ENCODE results near the gene RPTOR. TPM values are rescaled to one million over a fixed set of nuclear protein-coding genes. Genes with fewer than 3 reads are reported as not detected.

RPTOR gene
- total RNA-seq, 1 donor from 2014 or later = 21.8 TPM

- H3K36me3 ChIP-seq = peaks cover 29% of the 10 kb centered on the region
- H3K27ac ChIP-seq (replicated peaks) = no peak overlapping the region
- no peaks in the 10 kb centered on the region for H3K9me3 ChIP-seq (replicated peaks)
- intact Hi-C loops (cut with micrococcal nuclease) = no loop called here
- TF ChIP-seq, protein P1, sequence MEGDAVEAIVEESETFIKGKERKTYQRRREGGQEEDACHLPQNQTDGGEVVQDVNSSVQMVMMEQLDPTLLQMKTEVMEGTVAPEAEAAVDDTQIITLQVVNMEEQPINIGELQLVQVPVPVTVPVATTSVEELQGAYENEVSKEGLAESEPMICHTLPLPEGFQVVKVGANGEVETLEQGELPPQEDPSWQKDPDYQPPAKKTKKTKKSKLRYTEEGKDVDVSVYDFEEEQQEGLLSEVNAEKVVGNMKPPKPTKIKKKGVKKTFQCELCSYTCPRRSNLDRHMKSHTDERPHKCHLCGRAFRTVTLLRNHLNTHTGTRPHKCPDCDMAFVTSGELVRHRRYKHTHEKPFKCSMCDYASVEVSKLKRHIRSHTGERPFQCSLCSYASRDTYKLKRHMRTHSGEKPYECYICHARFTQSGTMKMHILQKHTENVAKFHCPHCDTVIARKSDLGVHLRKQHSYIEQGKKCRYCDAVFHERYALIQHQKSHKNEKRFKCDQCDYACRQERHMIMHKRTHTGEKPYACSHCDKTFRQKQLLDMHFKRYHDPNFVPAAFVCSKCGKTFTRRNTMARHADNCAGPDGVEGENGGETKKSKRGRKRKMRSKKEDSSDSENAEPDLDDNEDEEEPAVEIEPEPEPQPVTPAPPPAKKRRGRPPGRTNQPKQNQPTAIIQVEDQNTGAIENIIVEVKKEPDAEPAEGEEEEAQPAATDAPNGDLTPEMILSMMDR (IDR thresholded peaks at IDR 0.05; ENCODE audit: borderline replicate concordance) = no peak
- H3K4me3 ChIP-seq = no peak overlapping the region
- peaks cover 34% of the 10 kb centered on the region for H3K4me1 ChIP-seq
- DNase-seq = no peak
- no peaks in the 10 kb centered on the region for H3K27me3 ChIP-seq (ENCODE audit: low read depth)
Measured at GRCh38 chr17:80876950-80877728, 332.5 kb downstream of the RPTOR start.

DNA sequence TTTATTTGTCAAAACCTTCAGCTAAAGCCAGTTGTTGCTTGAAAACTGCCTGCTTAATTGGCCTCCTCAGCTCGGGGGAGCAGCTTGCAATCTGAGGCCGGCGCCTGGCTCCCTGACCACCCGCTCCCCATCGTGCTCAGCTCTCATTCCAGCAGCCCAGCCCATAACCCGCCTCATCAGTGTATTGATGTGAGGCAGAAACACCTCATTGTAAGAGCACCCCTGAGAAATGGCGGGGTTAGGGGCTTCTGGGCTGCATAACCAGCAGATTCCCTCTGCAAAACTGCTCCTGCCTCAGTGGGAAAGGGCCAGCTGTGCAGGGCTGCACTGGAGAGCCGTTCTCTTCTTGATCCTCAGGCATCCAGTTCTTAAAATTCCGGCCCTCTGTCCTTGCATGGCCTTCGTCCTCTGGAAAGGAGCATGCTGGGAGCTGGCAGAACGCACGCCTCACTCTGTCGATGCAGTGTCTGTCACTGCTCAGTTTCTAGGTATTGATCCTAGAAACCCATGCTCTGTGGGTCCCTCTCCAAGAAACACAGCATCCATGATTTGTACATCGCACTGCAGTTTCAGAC is 333.2 kb downstream of the RPTOR start:
- TF ChIP-seq, protein P1 (IDR thresholded peaks at IDR 0.05; ENCODE audit: borderline replicate concordance) = no peak
- intact Hi-C loops (cut with micrococcal nuclease) = no loop called here
- Histone ChIP-seq H3K4me1 (peaks cover 27% of the 10 kb centered on the region), H3K36me3 (peaks cover 36% of the 10 kb centered on the region), H3K27me3 (ENCODE audit: low read depth) (no peaks in the 10 kb centered on the region), H3K4me3 (no peak overlapping the region), H3K9me3 (replicated peaks) (no peaks in the 10 kb centered on the region), H3K27ac (replicated peaks) (no peak overlapping the region)
- DNase-seq = peak; percentile 14

DNA sequence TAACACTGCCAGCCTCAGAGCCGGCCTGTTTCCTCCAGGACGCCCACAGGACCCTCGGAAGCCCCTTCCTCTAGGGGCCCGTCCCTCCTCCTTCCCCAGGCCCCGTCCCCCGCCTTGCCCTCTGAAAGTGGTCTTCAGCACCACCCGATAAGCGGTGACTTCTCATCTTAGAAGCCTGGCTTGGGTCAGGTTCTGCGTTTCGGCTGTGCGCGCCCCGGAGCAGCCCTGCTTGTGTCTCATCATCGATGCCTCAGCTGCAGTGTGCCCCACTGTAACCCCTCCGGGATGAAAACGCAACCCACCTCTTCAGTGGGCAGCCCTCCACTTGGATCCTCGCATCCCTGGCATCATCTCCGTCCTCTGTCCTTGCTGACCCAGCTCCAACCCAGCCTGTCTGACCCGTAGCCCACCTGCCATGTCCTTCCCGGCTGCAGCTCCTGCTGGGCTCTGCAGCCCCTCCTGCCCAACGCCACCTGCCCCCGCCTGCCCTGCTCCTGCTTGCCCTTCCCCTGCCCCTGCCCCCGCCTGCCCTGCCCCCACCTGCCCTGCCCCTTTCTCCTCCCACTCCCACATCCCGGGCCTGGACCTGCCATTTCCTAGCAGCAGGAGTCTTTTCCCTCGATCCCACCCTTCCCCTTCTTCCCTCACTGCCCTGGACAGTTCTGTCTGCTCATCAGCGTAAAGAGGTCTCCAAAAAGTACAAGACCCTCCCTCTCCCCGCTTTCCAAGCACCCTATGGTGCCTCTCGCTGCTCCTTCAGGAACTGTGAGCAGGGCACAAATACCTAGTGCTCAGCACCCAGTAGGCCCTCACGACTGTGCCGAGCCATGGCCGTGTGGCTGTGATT is 334.5 kb downstream of the RPTOR start:
- Histone ChIP-seq H3K4me1 (peaks cover 15% of the 10 kb centered on the region), H3K27me3 (ENCODE audit: low read depth) (no peaks in the 10 kb centered on the region), H3K27ac (replicated peaks) (no peak overlapping the region), H3K4me3 (no peak overlapping the region), H3K36me3 (peaks cover 49% of the 10 kb centered on the region), H3K9me3 (replicated peaks) (no peaks in the 10 kb centered on the region)
- peak; percentile 7 for DNase-seq
- intact Hi-C loops (cut with micrococcal nuclease) = no loop called here
- TF ChIP-seq, protein P1 (IDR thresholded peaks at IDR 0.05; ENCODE audit: borderline replicate concordance) = no peak

DNA sequence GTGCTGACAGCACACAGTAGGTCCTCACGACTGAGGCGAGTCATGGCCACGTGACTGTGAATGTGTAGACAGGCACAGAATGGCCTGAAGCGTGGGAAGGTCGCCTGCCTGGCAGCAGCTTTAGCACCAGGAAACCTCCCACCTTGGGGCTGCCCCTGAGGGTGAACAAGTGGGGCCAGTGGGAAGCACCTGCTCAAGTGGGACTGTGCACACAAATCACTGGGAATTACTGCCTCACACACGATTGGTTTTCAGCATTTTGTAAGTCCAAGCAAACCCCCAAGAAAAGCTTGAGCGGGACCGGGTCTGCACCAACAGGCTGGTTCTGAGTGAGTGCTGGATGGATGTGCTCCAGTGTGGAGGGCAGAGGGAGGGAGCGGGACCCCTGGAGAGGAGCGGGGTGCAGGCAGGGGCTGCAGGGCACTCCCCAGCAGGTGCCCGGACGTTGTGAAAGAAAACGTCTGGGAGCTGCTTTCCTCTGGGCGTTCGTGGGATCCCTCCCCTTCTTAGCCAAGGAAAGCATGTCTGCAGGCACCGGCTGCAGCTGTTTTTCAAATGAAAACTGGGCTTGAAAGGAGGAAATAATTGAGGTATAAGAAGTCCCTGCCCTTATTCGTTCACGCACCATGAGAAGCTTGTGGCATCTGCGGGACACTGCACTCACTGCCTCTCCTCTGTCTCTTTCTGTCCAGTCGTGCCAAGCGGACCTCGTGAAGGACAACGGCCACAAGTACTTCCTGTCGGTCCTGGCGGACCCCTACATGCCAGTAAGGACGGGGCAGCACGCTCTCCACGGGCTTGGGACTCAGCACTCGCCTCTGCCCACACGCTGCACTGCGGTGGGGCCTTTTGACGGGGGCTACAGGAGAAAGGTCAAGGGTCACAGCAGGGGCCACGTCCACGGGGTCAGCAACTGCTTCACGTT is 335.3 kb downstream of the RPTOR start:
- Histone ChIP-seq H3K4me1 (peaks cover 13% of the 10 kb centered on the region), H3K9me3 (replicated peaks) (no peaks in the 10 kb centered on the region), H3K36me3 (peaks cover 53% of the 10 kb centered on the region), H3K27ac (replicated peaks) (no peak overlapping the region), H3K27me3 (ENCODE audit: low read depth) (no peaks in the 10 kb centered on the region), H3K4me3 (no peak overlapping the region)
- intact Hi-C loops (cut with micrococcal nuclease) = no loop called here
- peak; percentile 7 for DNase-seq
- TF ChIP-seq, protein P1 (IDR thresholded peaks at IDR 0.05; ENCODE audit: borderline replicate concordance) = no peak

DNA sequence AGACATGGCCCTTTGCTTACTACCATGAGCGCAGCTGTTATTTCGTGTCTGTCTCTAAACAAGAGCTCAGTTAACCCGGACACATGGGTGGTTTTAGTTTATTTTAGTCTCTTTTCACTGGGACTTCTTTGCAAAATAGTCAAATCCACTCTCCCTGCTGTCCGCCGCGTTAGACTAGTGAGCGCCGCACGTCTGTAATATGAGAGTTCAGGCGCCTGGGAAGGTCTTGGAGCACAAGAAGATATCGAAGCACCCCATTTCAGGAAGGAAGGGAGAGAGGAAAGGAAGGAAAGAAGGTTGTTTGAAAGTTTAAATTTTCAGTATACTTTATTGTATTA is 336.0 kb downstream of the RPTOR start:
- intact Hi-C loops (cut with micrococcal nuclease) = no loop called here
- H3K9me3 ChIP-seq (replicated peaks) = no peaks in the 10 kb centered on the region
- DNase-seq = no peak
- peaks cover 13% of the 10 kb centered on the region for H3K4me1 ChIP-seq
- no peaks in the 10 kb centered on the region for H3K27me3 ChIP-seq (ENCODE audit: low read depth)
- H3K4me3 ChIP-seq = no peak overlapping the region
- no peak overlapping the region for H3K27ac ChIP-seq (replicated peaks)
- TF ChIP-seq, protein P1 (IDR thresholded peaks at IDR 0.05; ENCODE audit: borderline replicate concordance) = no peak
- peaks cover 58% of the 10 kb centered on the region for H3K36me3 ChIP-seq
